ENCODE results near the gene PAK3. TPM values are rescaled to one million over a fixed set of nuclear protein-coding genes. Genes with fewer than 3 reads are reported as not detected.

The PAK3 gene
- total and polyA plus RNA-seq, 2 donors (not counting 3 experiments of a cell fraction or from before 2014, with no cell fraction given): 0.01 to 0.15 TPM

- Histone ChIP-seq H2AFZ (ENCODE audit: low read depth, low read length) (no peak overlapping the region), H3K27ac (ENCODE audit: insufficient read depth, low read depth, low read length) (no peak overlapping the region), H3K27me3 (ENCODE audit: control insufficient read depth in 2 of 2, insufficient read depth in 2 of 2, low read length in 2 of 2) (no peaks in the 10 kb centered on the region), H3K9me1 (replicated peaks; ENCODE audit: control insufficient read depth, extremely low read depth, insufficient read depth, low read length) (no peaks in the 10 kb centered on the region), H3K9ac (replicated peaks; ENCODE audit: extremely low read depth, insufficient read depth, low read length) (no peak overlapping the region), H3K4me1 (ENCODE audit: control insufficient read depth, extremely low read depth, insufficient read depth, low read length) (no peaks in the 10 kb centered on the region), H3K9me3 (replicated peaks; ENCODE audit: control insufficient read depth, insufficient read depth, low read length) (no peaks in the 10 kb centered on the region), H3K36me3 (ENCODE audit: control insufficient read depth in 2 of 2, extremely low read depth in 1 of 2, insufficient read depth in 2 of 2, low read length in 2 of 2) (no peaks in the 10 kb centered on the region), H3K4me3 (replicated peaks in 1 of 3; ENCODE audit: insufficient read depth in 1 of 3, low read depth in 1 of 3, low read length in 3 of 3) (no peak overlapping the region), H3K4me2 (ENCODE audit: insufficient read depth, low read length) (no peak overlapping the region), H4K20me1 (replicated peaks; ENCODE audit: control insufficient read depth, extremely low read depth, insufficient read depth, low read length) (no peaks in the 10 kb centered on the region), H3K79me2 (ENCODE audit: control insufficient read depth, insufficient read depth, low read length) (no peaks in the 10 kb centered on the region)
- ChIA-PET CTCF (no interaction called here), POLR2A (no interaction called here)
- intact Hi-C loops (cut with micrococcal nuclease) (no loop called here), dilution Hi-C loops (cut with MboI; ENCODE audit: extremely low pct_ligation_motif_present, low sequenced_read_pairs) (no loop called here)
- FAIRE-seq: no peak
- no TSS peak for BruUV-seq (replicated peaks)
- DNase-seq (ENCODE audit: low read depth, low spot score): no peak
- TF ChIP-seq EZH2 (IDR thresholded peaks at IDR 0.05; ENCODE audit: borderline replicate concordance, low read depth, low read length, severe bottlenecking): no peak
- no peak for TF ChIP-seq JUN (IDR thresholded peaks at IDR 0.05; ENCODE audit: borderline replicate concordance, insufficient read depth, insufficient read length, low read depth)
- no peak for TF ChIP-seq CTCF (IDR thresholded peaks at IDR 0.05; ENCODE audit: extremely low read depth in 1 of 2, insufficient read depth in 1 of 2, low read depth in 1 of 2, low read length in 2 of 2)
- no peak for TF ChIP-seq POLR2A (IDR thresholded peaks at IDR 0.05; ENCODE audit: low read depth, low read length)
- TF ChIP-seq POLR2AphosphoS5 (IDR thresholded peaks at IDR 0.05; ENCODE audit: insufficient read depth, low read depth, low read length): no peak
- TF ChIP-seq MYC (IDR thresholded peaks at IDR 0.05; ENCODE audit: low read depth, low read length): no peak
- no peak for TF ChIP-seq GATA2 (IDR thresholded peaks at IDR 0.05; ENCODE audit: insufficient read depth, insufficient read length, low read depth, low read length)
Observed at GRCh38 chrX:111086591-111087006, 9.4 kb upstream of the PAK3 start.

- H3K79me2 ChIP-seq (ENCODE audit: control insufficient read depth, insufficient read depth, low read length): no peaks in the 10 kb centered on the region
- no peak overlapping the region for H3K4me3 ChIP-seq (replicated peaks in 1 of 3; ENCODE audit: insufficient read depth in 1 of 3, low read depth in 1 of 3, low read length in 3 of 3)
- intact Hi-C loops (cut with micrococcal nuclease): no loop called here
- no peaks in the 10 kb centered on the region for H3K9me3 ChIP-seq (replicated peaks; ENCODE audit: control insufficient read depth, insufficient read depth, low read length)
- no peak overlapping the region for H3K27ac ChIP-seq (ENCODE audit: insufficient read depth, low read depth, low read length)
- TF ChIP-seq EZH2 (IDR thresholded peaks at IDR 0.05; ENCODE audit: borderline replicate concordance, low read depth, low read length, severe bottlenecking) (no peak), GATA2 (IDR thresholded peaks at IDR 0.05; ENCODE audit: insufficient read depth, insufficient read length, low read depth, low read length) (no peak), MYC (IDR thresholded peaks at IDR 0.05; ENCODE audit: low read depth, low read length) (no peak), JUN (IDR thresholded peaks at IDR 0.05; ENCODE audit: borderline replicate concordance, insufficient read depth, insufficient read length, low read depth) (no peak), CTCF (IDR thresholded peaks at IDR 0.05; ENCODE audit: extremely low read depth in 1 of 2, insufficient read depth in 1 of 2, low read depth in 1 of 2, low read length in 2 of 2) (no peak), FOS (IDR thresholded peaks at IDR 0.05; ENCODE audit: borderline replicate concordance, insufficient read depth, low read length) (no peak), MAX (IDR thresholded peaks at IDR 0.05; ENCODE audit: insufficient read depth, insufficient read length) (no peak), POLR2A (IDR thresholded peaks at IDR 0.05; ENCODE audit: low read depth, low read length) (no peak), POLR2AphosphoS5 (IDR thresholded peaks at IDR 0.05; ENCODE audit: insufficient read depth, low read depth, low read length) (no peak)
- FAIRE-seq (no peak), DNase-seq (ENCODE audit: low read depth, low spot score) (no peak)
- no peaks in the 10 kb centered on the region for H3K36me3 ChIP-seq (ENCODE audit: control insufficient read depth in 2 of 2, extremely low read depth in 1 of 2, insufficient read depth in 2 of 2, low read length in 2 of 2)
- H3K9ac ChIP-seq (replicated peaks; ENCODE audit: extremely low read depth, insufficient read depth, low read length): no peak overlapping the region
- no peak overlapping the region for H3K4me2 ChIP-seq (ENCODE audit: insufficient read depth, low read length)
- no peak overlapping the region for H2AFZ ChIP-seq (ENCODE audit: low read depth, low read length)
- POLR2A ChIA-PET: no interaction called here
- no TSS peak for BruUV-seq (replicated peaks)
- no peaks in the 10 kb centered on the region for H3K9me1 ChIP-seq (replicated peaks; ENCODE audit: control insufficient read depth, extremely low read depth, insufficient read depth, low read length)
- H4K20me1 ChIP-seq (replicated peaks; ENCODE audit: control insufficient read depth, extremely low read depth, insufficient read depth, low read length): no peaks in the 10 kb centered on the region
- no peaks in the 10 kb centered on the region for H3K27me3 ChIP-seq (ENCODE audit: control insufficient read depth in 2 of 2, insufficient read depth in 2 of 2, low read length in 2 of 2)
- CTCF ChIA-PET: no interaction called here
- no peaks in the 10 kb centered on the region for H3K4me1 ChIP-seq (ENCODE audit: control insufficient read depth, extremely low read depth, insufficient read depth, low read length)
- dilution Hi-C loops (cut with MboI; ENCODE audit: extremely low pct_ligation_motif_present, low sequenced_read_pairs): no loop called here
Observed at GRCh38 chrX:111088628-111089027, 7.4 kb upstream of the PAK3 start.
